HepG2 (cell line): Measurements from ENCODE around the gene BLOC1S1. TPM values are rescaled to one million over a fixed set of nuclear protein-coding genes. Genes with fewer than 3 reads are reported as not detected.

Experiments
- ATAC-seq: fragments of 200-7000 bp; cut with Tn5 transposase; 3 replicates; pipeline ENCODE4 v1.9.1; 2020; ENCODE audit warnings: mild to moderate bottlenecking, moderate library complexity
- BruUV-seq: library from RNA; stranded (reverse); fragments of 400-500 nt; replicated peaks from 2 replicates; lab custom pipeline; 2021; lab: Mats Ljungman, UMichigan
- CTCF ChIA-PET: fragments of 300-600 bp; formaldehyde crosslinking; extraction: SDS; loops from one replicate; lab custom pipeline; 2021; ENCODE audit warnings: low total read pairs, inconsistent platforms, low intra/inter-chr PET ratio; lab: Yijun Ruan, JAX
- POLR2A ChIA-PET: fragments of 350-600 bp; sonication (Branson Sonifier 250); formaldehyde crosslinking; loops from one replicate; lab custom pipeline; 2020; ENCODE audit warnings: antibody characterized with exemption, inconsistent platforms; lab: Yijun Ruan, JAX
- DNase-seq: peaks from one replicate; pipeline ENCODE4 v3.0.0-alpha.2; 2015; ENCODE audit warnings: low spot score
- FAIRE-seq: peaks from 3 replicates; lab custom pipeline; 2011; peaks lifted over from hg19 to GRCh38; lab: Jason Lieb, UNC
- H2AFZ ChIP-seq: one replicate; pipeline ENCODE4 v1.6.1; 2011; ENCODE audit warnings: low read length, inconsistent platforms
- H3K27ac ChIP-seq: fragments of 300-600 bp; 3 replicates; pipeline ENCODE4 v1.8.0; 2011; ENCODE audit warnings: mixed run types, mild to moderate bottlenecking, mixed read lengths, low read length, inconsistent platforms; ENCODE audit not compliant: insufficient read depth; ENCODE audit errors: extremely low read length
- H3K27me3 ChIP-seq, 2 experiments: fragments of 200-600 bp in 1 of 2; 2 replicates in 1 of 2; 3 replicates in 1 of 2; pipeline versions ENCODE4 v1.6.0 to v1.8.0; 2011; ENCODE audit warnings: low read length in 2 of 2, mild to moderate bottlenecking in 2 of 2, moderate library complexity in 2 of 2, inconsistent platforms in 1 of 2; ENCODE audit not compliant: insufficient read depth in 2 of 2, control insufficient read depth in 1 of 2
- H3K36me3 ChIP-seq, 2 experiments: fragments of 200-600 bp in 1 of 2; replicated peaks in 1 of 2; 2 replicates in 1 of 2; 3 replicates in 1 of 2; pipeline versions ENCODE4 v1.5.1 to v1.8.0; 2011; ENCODE audit warnings: low read length in 2 of 2, inconsistent platforms in 1 of 2; ENCODE audit not compliant: insufficient read depth in 2 of 2, control insufficient read depth in 1 of 2
- H3K4me1 ChIP-seq: 2 replicates; pipeline ENCODE4 v1.5.1; 2012; ENCODE audit warnings: low read length, inconsistent platforms; ENCODE audit not compliant: insufficient read depth
- H3K4me2 ChIP-seq: 2 replicates; pipeline ENCODE4 v1.6.0; 2011; ENCODE audit warnings: low read depth, low read length, inconsistent platforms
- H3K4me3 ChIP-seq, 3 experiments: fragments of 200-600 bp in 1 of 3; sonication (generic), shearing (Covaris generic) in 1 of 3; replicated peaks in 1 of 3; 2 replicates each; pipeline ENCODE4 v1.5.1; 2011 to 2016; ENCODE audit warnings: low read length in 3 of 3, inconsistent platforms in 2 of 3, low read depth in 2 of 3, mild to moderate bottlenecking in 2 of 3, control low read depth in 1 of 3, mixed read lengths in 1 of 3; ENCODE audit not compliant: insufficient read depth in 1 of 3
- H3K79me2 ChIP-seq: one replicate; pipeline ENCODE4 v1.6.1; 2011; ENCODE audit warnings: low read length, inconsistent platforms; ENCODE audit not compliant: insufficient read depth
- H3K9ac ChIP-seq: 2 replicates; pipeline ENCODE4 v1.6.0; 2011; ENCODE audit warnings: mild to moderate bottlenecking, low read depth, low read length, inconsistent platforms; ENCODE audit not compliant: insufficient read depth
- H3K9me3 ChIP-seq: 2 replicates; pipeline ENCODE4 v1.5.1; 2012; ENCODE audit warnings: mild to moderate bottlenecking, low read length
- H4K20me1 ChIP-seq: 2 replicates; pipeline ENCODE4 v1.6.0; 2011; ENCODE audit warnings: inconsistent platforms, mild to moderate bottlenecking, low read length, moderate library complexity; ENCODE audit not compliant: insufficient read depth
- FOSL2 ChIP-seq: sonication (generic); formaldehyde crosslinking; IDR thresholded peaks from 2 replicates; pipeline ENCODE4 v1.4.0; 2020; ENCODE audit warnings: missing genetic modification reagents
- FUBP1 ChIP-seq: sonication (generic); formaldehyde crosslinking; IDR thresholded peaks from 2 replicates; pipeline ENCODE4 v1.5.1; 2020; ENCODE audit warnings: missing genetic modification reagents, mild to moderate bottlenecking, borderline replicate concordance
- GPN1 ChIP-seq: sonication (generic); formaldehyde crosslinking; IDR thresholded peaks from 2 replicates; pipeline ENCODE4 v1.5.1; 2020; ENCODE audit warnings: missing genetic modification reagents, borderline replicate concordance
- HOXA3 ChIP-seq: sonication (generic); formaldehyde crosslinking; IDR thresholded peaks from 2 replicates; pipeline ENCODE4 v1.5.0; 2020; ENCODE audit warnings: missing genetic modification reagents
- IRX3 ChIP-seq: sonication (generic); formaldehyde crosslinking; IDR thresholded peaks from 2 replicates; pipeline ENCODE4 v1.8.1; 2023; ENCODE audit warnings: mild to moderate bottlenecking, low read depth, missing genetic modification reagents, borderline replicate concordance
- KAT2B ChIP-seq: fragments of 150-350 bp; IDR thresholded peaks from 2 replicates; pipeline ENCODE4 v1.6.1; 2014; ENCODE audit warnings: low read depth, low read length, borderline replicate concordance
- KAT8 ChIP-seq: IDR thresholded peaks from 2 replicates; pipeline ENCODE4 v1.6.1; 2016; ENCODE audit warnings: missing genetic modification reagents, missing compliant biosample characterization
- PAWR ChIP-seq: sonication (generic); formaldehyde crosslinking; IDR thresholded peaks from 2 replicates; pipeline ENCODE4 v1.4.0; 2020; ENCODE audit warnings: missing genetic modification reagents, mild to moderate bottlenecking, borderline replicate concordance
- RBAK ChIP-seq: sonication (generic); formaldehyde crosslinking; IDR thresholded peaks from 2 replicates; pipeline ENCODE4 v1.5.1; 2020; ENCODE audit warnings: mild to moderate bottlenecking, missing genetic modification reagents
- SIX1 ChIP-seq: sonication (generic); formaldehyde crosslinking; IDR thresholded peaks from 2 replicates; pipeline ENCODE4 v1.4.0; 2020; ENCODE audit warnings: missing genetic modification reagents, borderline replicate concordance
- ZKSCAN8 ChIP-seq: IDR thresholded peaks from 2 replicates; pipeline ENCODE4 v1.6.1; 2016; ENCODE audit warnings: borderline replicate concordance, missing genetic modification reagents, missing compliant biosample characterization
- ZMAT3 ChIP-seq: sonication (generic); formaldehyde crosslinking; conservative IDR thresholded peaks from 2 replicates; pipeline ENCODE4 v1.7.0; 2021; ENCODE audit warnings: missing genetic modification reagents
- ZNF431 ChIP-seq: sonication (generic); formaldehyde crosslinking; IDR thresholded peaks from 2 replicates; pipeline ENCODE4 v1.9.0; 2022; ENCODE audit warnings: missing genetic modification reagents, low read depth, mild to moderate bottlenecking, borderline replicate concordance
- ZNF530 ChIP-seq: sonication (generic); formaldehyde crosslinking; IDR thresholded peaks from 2 replicates; pipeline ENCODE4 v1.5.0; 2020; ENCODE audit warnings: low read depth, mild to moderate bottlenecking, missing genetic modification reagents
- in situ Hi-C: cut with HindIII; loops from 2 replicates; pipeline ENCODE4 v1.10.0; 2017; ENCODE audit warnings: low pct_unique_long_range_greater_than_20kb; ENCODE audit not compliant: extremely low pct_ligation_motif_present
- intact Hi-C: fragments of 100-400 bp; cut with micrococcal nuclease; formaldehyde crosslinking; loops from one replicate; pipeline ENCODE4 v1.10.0; 2022; ENCODE audit not compliant: unreplicated experiment
- polyA plus RNA-seq, 8 experiments: library from polyadenylated mRNA; depleted of rRNA in 3 of 8; stranded (reverse) in 7 of 8; unstranded in 1 of 8; fragments of >200 nt; fragmentation: Illumina TruSeq in 4 of 8; extraction: Trizol in 4 of 8; gene quantifications; 2 replicates each; pipeline versions ENCODE4 v1.2.1 to v1.2.3, GENCODE V29; 2011 to 2016; ENCODE audit warnings: low read depth in 4 of 8, missing spikeins in 1 of 8, mixed read lengths in 1 of 8; ENCODE audit not compliant: insufficient read depth in 1 of 8
- total RNA-seq, 5 experiments: library from RNA; depleted of rRNA; stranded (reverse); fragments of >200 nt; fragmentation: Illumina TruSeq; extraction: Trizol; gene quantifications; 2 replicates each; pipeline ENCODE4 v1.2.3, GENCODE V29; 2016; ENCODE audit warnings: low read depth in 1 of 5

Gene BLOC1S1
- total and polyA plus RNA-seq, 2 of the 13 experiments (the other 11 are each of a cell fraction or from before 2014, with no cell fraction given) = 55.1 to 95.3 TPM

GRCh38 chr12:55670276-55670675 is 45.6 kb upstream of the BLOC1S1 start:
- H3K27ac ChIP-seq = no peak overlapping the region
- no peaks in the 10 kb centered on the region for H3K9me3 ChIP-seq
- no peak overlapping the region for H3K4me3 ChIP-seq
- DNase-seq (no peak), FAIRE-seq (no peak), ATAC-seq (no peak)
- H4K20me1 ChIP-seq = no peaks in the 10 kb centered on the region
- no peak overlapping the region for H3K4me2 ChIP-seq
- no peaks in the 10 kb centered on the region; a peak in 1 of 5 replicates for H3K27me3 ChIP-seq
- in situ Hi-C loops = no loop called here
- no peaks in the 10 kb centered on the region for H3K79me2 ChIP-seq
- no peak overlapping the region for H2AFZ ChIP-seq
- intact Hi-C loops = no loop called here
- no peak overlapping the region for H3K9ac ChIP-seq
- H3K4me1 ChIP-seq = no peaks in the 10 kb centered on the region
- TF ChIP-seq SIX1 (CRISPR knock-in tag) = no peak
- no peak for TF ChIP-seq KAT8 (CRISPR knock-in tag)
- no peak for TF ChIP-seq ZNF431
- TF ChIP-seq RBAK (CRISPR knock-in tag) = no peak
- TF ChIP-seq PAWR (CRISPR knock-in tag) = no peak
- TF ChIP-seq ZMAT3 (CRISPR knock-in tag) = no peak
- no peak for TF ChIP-seq FUBP1 (CRISPR knock-in tag)
- TF ChIP-seq ZNF530 (CRISPR knock-in tag) = no peak
- TF ChIP-seq KAT2B = no peak
- no peak for TF ChIP-seq ZKSCAN8 (CRISPR knock-in tag)
- TF ChIP-seq IRX3 (CRISPR knock-in tag) = no peak
- TF ChIP-seq GPN1 (CRISPR knock-in tag) = no peak
- TF ChIP-seq HOXA3 (CRISPR knock-in tag) = no peak
- TF ChIP-seq FOSL2 (CRISPR knock-in tag) = no peak
- BruUV-seq = no TSS peak
- H3K36me3 ChIP-seq = no peaks in the 10 kb centered on the region
- ChIA-PET POLR2A (no interaction called here), CTCF (no interaction called here)
